ENCODE data around the gene C22orf31.
"Not testable (repeated sequence)": the region's sequence is repeated elsewhere in the genome, so short reads cannot be mapped to it uniquely, and the experiment has no call there.

Gene C22orf31

GRCh38 chr22:29049655-29050263 lies 11.9 kb downstream of the C22orf31 start:
- H3K4me3 ChIP-seq (ENCODE audit: control insufficient read depth, low read depth, low read length): no peak overlapping the region
- TF ChIP-seq CTCF (conservative IDR thresholded peaks at IDR 0.05; ENCODE audit: control insufficient read depth, insufficient read depth, low read depth, low read length): no peak
- no peak for DNase-seq (ENCODE audit: low read depth)

- DNase-seq (ENCODE audit: low read depth): no peak
- no peak for TF ChIP-seq CTCF (conservative IDR thresholded peaks at IDR 0.05; ENCODE audit: control insufficient read depth, insufficient read depth, low read depth, low read length)
- H3K4me3 ChIP-seq (ENCODE audit: control insufficient read depth, low read depth, low read length): no peak overlapping the region
Measured at GRCh38 chr22:29048822-29049654, 12.6 kb downstream of the C22orf31 start.

GRCh38 chr22:29044657-29045176 lies 16.9 kb downstream of the C22orf31 start:
- peak; percentile 88 for DNase-seq (ENCODE audit: low read depth)
- TF ChIP-seq CTCF (conservative IDR thresholded peaks at IDR 0.05; ENCODE audit: control insufficient read depth, insufficient read depth, low read depth, low read length): no peak
- no peak overlapping the region for H3K4me3 ChIP-seq (ENCODE audit: control insufficient read depth, low read depth, low read length)

- H3K4me3 ChIP-seq (ENCODE audit: control insufficient read depth, low read depth, low read length): no peak overlapping the region
- TF ChIP-seq CTCF (conservative IDR thresholded peaks at IDR 0.05; ENCODE audit: control insufficient read depth, insufficient read depth, low read depth, low read length): no peak
- peak; percentile 71 for DNase-seq (ENCODE audit: low read depth)
Measured at GRCh38 chr22:29043906-29044575, 17.6 kb downstream of the C22orf31 start.

GRCh38 chr22:29041408-29041807 lies 20.2 kb downstream of the C22orf31 start:
- no peak overlapping the region for H3K4me3 ChIP-seq (ENCODE audit: control insufficient read depth, low read depth, low read length)
- no peak for TF ChIP-seq CTCF (conservative IDR thresholded peaks at IDR 0.05; ENCODE audit: control insufficient read depth, insufficient read depth, low read depth, low read length)
- DNase-seq (ENCODE audit: low read depth): peak; percentile 80

GRCh38 chr22:29040385-29041275 lies 21.0 kb downstream of the C22orf31 start:
- peak; percentile 91 for DNase-seq (ENCODE audit: low read depth)
- peak overlapping the region; percentile 16 for H3K4me3 ChIP-seq (ENCODE audit: control insufficient read depth, low read depth, low read length)
- TF ChIP-seq CTCF (conservative IDR thresholded peaks at IDR 0.05; ENCODE audit: control insufficient read depth, insufficient read depth, low read depth, low read length): peak; percentile 99

GRCh38 chr22:29039684-29040083 lies 21.9 kb downstream of the C22orf31 start:
- DNase-seq (ENCODE audit: low read depth); H3K4me3 ChIP-seq (ENCODE audit: control insufficient read depth, low read depth, low read length): not testable (repeated sequence)
